ENCODE data around the gene OR8G1.
"Not testable (repeated sequence)": the region's sequence is repeated elsewhere in the genome, so short reads cannot be mapped to it uniquely, and the experiment has no call there.

OR8G1 gene

GRCh38 chr11:124238512-124238911 lies 2.4 kb upstream of the OR8G1 start:
- DNase-seq: no peak

GRCh38 chr11:124249869-124250268 lies 9.0 kb downstream of the OR8G1 start:
- not testable (repeated sequence) for DNase-seq

- no peak for DNase-seq
These were observed 15.2 kb downstream of the OR8G1 start, which contains the start of gene OR8G5 for GRCh38 chr11:124256076-124256475. Gene OR8G5 (plus strand): TSS chr11:124256376. CDS start chr11:124264932, 8,556 bp downstream.

- DNase-seq: not testable (repeated sequence)
These were observed 24.1 kb downstream of the OR8G1 start for GRCh38 chr11:124265041-124265440.

- DNase-seq: not testable (repeated sequence)
These were observed 30.0 kb downstream of the OR8G1 start for GRCh38 chr11:124270886-124271285.

- DNase-seq: no peak
These were observed 33.1 kb downstream of the OR8G1 start for GRCh38 chr11:124274000-124274399.

GRCh38 chr11:124276081-124276480 lies 35.2 kb downstream of the OR8G1 start:
- DNase-seq: no peak

- DNase-seq: no peak
These were observed 36.3 kb downstream of the OR8G1 start for GRCh38 chr11:124277207-124277606.

- DNase-seq: no peak
These were observed 36.9 kb downstream of the OR8G1 start for GRCh38 chr11:124277804-124278203.

- DNase-seq: no peak
These were observed 37.4 kb downstream of the OR8G1 start for GRCh38 chr11:124278261-124278660.

- DNase-seq: no peak
These were observed 44.9 kb downstream of the OR8G1 start for GRCh38 chr11:124285610-124286344.

GRCh38 chr11:124294687-124295086 lies 53.8 kb downstream of the OR8G1 start:
- no peak for DNase-seq

- DNase-seq: no peak
These were observed 55.1 kb downstream of the OR8G1 start for GRCh38 chr11:124296016-124296415.

GRCh38 chr11:124297921-124298320 lies 57.0 kb downstream of the OR8G1 start:
- no peak for DNase-seq

GRCh38 chr11:124301548-124301947 lies 60.7 kb downstream of the OR8G1 start:
- DNase-seq: no peak

- no peak for DNase-seq
These were observed 61.6 kb downstream of the OR8G1 start for GRCh38 chr11:124302347-124303125.
